HG03196 (cell line): ENCODE results near the gene HAUS8.

Experiments
- ATAC-seq: cut with Tn5 transposase; IDR thresholded peaks from one replicate; pipeline ENCODE4 v1.9.1; 2021; ENCODE audit not compliant: unreplicated experiment

The HAUS8 gene

GRCh38 chr19:17001603-17002183 is 73.6 kb downstream of the HAUS8 start:
- no peak for ATAC-seq
